H9 (cell line): ENCODE results near the gene EPS8. TPM values are rescaled to one million over a fixed set of nuclear protein-coding genes. Genes with fewer than 3 reads are reported as not detected.

Source experiments
- DNase-seq: peaks from one replicate; pipeline ENCODE4 v3.0.0-alpha.2; 2017
- H2AFZ ChIP-seq: one replicate; pipeline ENCODE4 v1.6.1; 2013; ENCODE audit warnings: mild to moderate bottlenecking, low read length, control low read depth, moderate library complexity
- H2AK5ac ChIP-seq: 2 replicates; pipeline ENCODE4 v1.6.1; 2013; ENCODE audit warnings: low read length, control low read depth, mixed read lengths; ENCODE audit not compliant: insufficient read length
- H2BK120ac ChIP-seq: one replicate; pipeline ENCODE4 v1.6.1; 2013; ENCODE audit warnings: low read depth, mild to moderate bottlenecking, low read length, control low read depth, inconsistent platforms; ENCODE audit not compliant: poor library complexity, severe bottlenecking
- H2BK12ac ChIP-seq: 2 replicates; pipeline ENCODE4 v1.6.1; 2013; ENCODE audit warnings: low read length, control low read depth, mixed read lengths, low read depth; ENCODE audit not compliant: insufficient read length
- H2BK15ac ChIP-seq: 2 replicates; pipeline ENCODE4 v1.6.1; 2013; ENCODE audit warnings: low read depth, low read length, control low read depth
- H2BK20ac ChIP-seq: one replicate; pipeline ENCODE4 v1.6.1; 2013; ENCODE audit warnings: low read depth, mild to moderate bottlenecking, low read length, control low read depth, inconsistent platforms; ENCODE audit not compliant: poor library complexity, severe bottlenecking
- H2BK5ac ChIP-seq: 2 replicates; pipeline ENCODE4 v1.6.1; 2013; ENCODE audit warnings: low read length, control low read depth, mixed read lengths; ENCODE audit not compliant: insufficient read length
- H3K14ac ChIP-seq: 2 replicates; pipeline ENCODE4 v1.6.1; 2013; ENCODE audit warnings: low read length, control low read depth; ENCODE audit not compliant: insufficient read depth
- H3K18ac ChIP-seq: 2 replicates; pipeline ENCODE4 v1.6.1; 2013; ENCODE audit warnings: low read depth, mild to moderate bottlenecking, mixed read lengths, low read length, control low read depth; ENCODE audit not compliant: insufficient read length
- H3K23ac ChIP-seq: 2 replicates; pipeline ENCODE4 v1.6.1; 2013; ENCODE audit warnings: low read length, control low read depth, mixed read lengths, low read depth; ENCODE audit not compliant: insufficient read length
- H3K23me2 ChIP-seq: 2 replicates; pipeline ENCODE4 v1.6.1; 2013; ENCODE audit warnings: low read depth, mild to moderate bottlenecking, mixed read lengths, low read length, control low read depth; ENCODE audit not compliant: insufficient read length, poor library complexity, severe bottlenecking
- H3K27ac ChIP-seq: 2 replicates; pipeline ENCODE4 v1.5.1; 2013; ENCODE audit warnings: low read length, control low read depth, mixed read lengths, low read depth; ENCODE audit not compliant: insufficient read length
- H3K27me3 ChIP-seq: 2 replicates; pipeline ENCODE4 v1.6.1; 2013; ENCODE audit warnings: low read length, control low read depth, inconsistent platforms; ENCODE audit not compliant: insufficient read depth
- H3K4ac ChIP-seq: 2 replicates; pipeline ENCODE4 v1.6.1; 2013; ENCODE audit warnings: low read depth, mild to moderate bottlenecking, control low read depth, inconsistent platforms, low read length, moderate library complexity
- H3K4me1 ChIP-seq: 2 replicates; pipeline ENCODE4 v1.6.1; 2013; ENCODE audit warnings: low read length, control low read depth, inconsistent platforms; ENCODE audit not compliant: insufficient read depth
- H3K4me2 ChIP-seq: 2 replicates; pipeline ENCODE4 v1.6.1; 2013; ENCODE audit warnings: low read length, control low read depth, mixed read lengths; ENCODE audit not compliant: insufficient read length, insufficient read depth
- H3K56ac ChIP-seq: 2 replicates; pipeline ENCODE4 v1.6.1; 2013; ENCODE audit warnings: low read depth, mild to moderate bottlenecking, mixed read lengths, low read length, control low read depth; ENCODE audit not compliant: insufficient read length
- H3K79me1 ChIP-seq: 2 replicates; pipeline ENCODE4 v1.6.1; 2013; ENCODE audit warnings: low read depth, mild to moderate bottlenecking, moderate library complexity, low read length, control low read depth, inconsistent platforms; ENCODE audit not compliant: insufficient read depth, poor library complexity, severe bottlenecking
- H3K79me2 ChIP-seq: 2 replicates; pipeline ENCODE4 v1.6.1; 2013; ENCODE audit warnings: low read length, control low read depth, inconsistent platforms; ENCODE audit not compliant: insufficient read depth
- H3K9ac ChIP-seq: 2 replicates; pipeline ENCODE4 v1.6.1; 2013; ENCODE audit warnings: low read length, control low read depth, mixed read lengths; ENCODE audit not compliant: insufficient read length; ENCODE audit errors: extremely low read depth
- H3K9me3 ChIP-seq: one replicate; pipeline ENCODE4 v1.6.1; 2013; ENCODE audit warnings: low read depth, low read length, inconsistent platforms; ENCODE audit not compliant: control insufficient read depth
- H3T11ph ChIP-seq: one replicate; pipeline ENCODE4 v1.6.1; 2013; ENCODE audit warnings: mild to moderate bottlenecking, low read length, control low read depth, inconsistent platforms
- H4K20me1 ChIP-seq: one replicate; pipeline ENCODE4 v1.6.1; 2013; ENCODE audit not compliant: control insufficient read depth, insufficient read length, insufficient read depth
- H4K5ac ChIP-seq: 2 replicates; pipeline ENCODE4 v1.6.1; 2013; ENCODE audit warnings: low read depth, mild to moderate bottlenecking, mixed read lengths, low read length, control low read depth; ENCODE audit not compliant: insufficient read length
- H4K8ac ChIP-seq: replicated peaks from 2 replicates; pipeline ENCODE4 v1.6.1; 2013; ENCODE audit warnings: low read length, control low read depth, mixed read lengths, low read depth; ENCODE audit not compliant: insufficient read length
- H4K91ac ChIP-seq: 2 replicates; pipeline ENCODE4 v1.6.1; 2013; ENCODE audit warnings: low read depth, mild to moderate bottlenecking, moderate library complexity, mixed read lengths, low read length, control low read depth; ENCODE audit not compliant: insufficient read length
- H3K27ac Mint-ChIP-seq, 3 experiments: 2 replicates in 2 of 3; 3 replicates in 1 of 3; pipeline ENCODE4 v1.8.0; 2020 to 2021; ENCODE audit warnings: mixed read lengths in 3 of 3, mild to moderate bottlenecking in 1 of 3, moderate library complexity in 1 of 3
- H3K27me3 Mint-ChIP-seq: 2 replicates; pipeline ENCODE4 v1.8.0; 2021; ENCODE audit warnings: low read depth, mild to moderate bottlenecking, moderate library complexity, mixed read lengths
- H3K36me3 Mint-ChIP-seq, 3 experiments: 2 replicates in 2 of 3; 3 replicates in 1 of 3; pipeline ENCODE4 v1.8.0; 2020 to 2021; ENCODE audit warnings: low read depth in 3 of 3, mixed read lengths in 3 of 3; ENCODE audit not compliant: insufficient read depth in 1 of 3
- H3K4me1 Mint-ChIP-seq, 2 experiments: 2 replicates each; pipeline ENCODE4 v1.8.0; 2020; ENCODE audit warnings: mixed read lengths in 2 of 2
- H3K4me3 Mint-ChIP-seq, 2 experiments: 2 replicates in 1 of 2; 3 replicates in 1 of 2; pipeline ENCODE4 v1.8.0; 2020 to 2021; ENCODE audit warnings: mild to moderate bottlenecking in 2 of 2, mixed read lengths in 2 of 2, moderate library complexity in 1 of 2
- H3K9me3 Mint-ChIP-seq, 2 experiments: 2 replicates in 1 of 2; 3 replicates in 1 of 2; pipeline ENCODE4 v1.8.0; 2020; ENCODE audit warnings: mild to moderate bottlenecking in 2 of 2, mixed read lengths in 2 of 2, moderate library complexity in 1 of 2
- WGBS: extraction: QIAGEN DNeasy Blood & Tissue Kit; methylation state at CpG from one replicate; pipeline ENCODE4 v1.1.7; 2013; ENCODE audit warnings: missing lambda C conversion rate, low lambda C conversion rate, mixed read lengths; ENCODE audit not compliant: insufficient read length; ENCODE audit errors: extremely low coverage; 5-methylcytosine and 5-hydroxymethylcytosine counted together
- total RNA-seq: library from RNA; stranded (reverse); gene quantifications from 2 replicates; pipeline ENCODE4 v1.2.1, GENCODE V29; 2021
- TF ChIP-seq, protein P1 (sequence below): fragments of 200-600 bp; sonication (generic); conservative IDR thresholded peaks from 3 replicates; pipeline ENCODE4 v1.8.0; 2021; ENCODE audit warnings: antibody characterized with exemption, mild to moderate bottlenecking

EPS8 gene
- total RNA-seq, 1 experiment from 2014 or later = 2.2 TPM

GRCh38 chr12:15819644-15820437 is 30.7 kb upstream of the EPS8 start:
- Histone ChIP-seq H3K4ac (no peak overlapping the region), H3K9ac (no peak overlapping the region), H2BK15ac (no peak overlapping the region), H2BK120ac (no peak overlapping the region), H2BK5ac (no peak overlapping the region), H4K5ac (no peak overlapping the region), H4K8ac (no peak overlapping the region), H2AK5ac (no peak overlapping the region), H3K23me2 (no peaks in the 10 kb centered on the region), H3K79me2 (no peaks in the 10 kb centered on the region), H4K91ac (no peak overlapping the region), H3K4me2 (no peak overlapping the region), H3K79me1 (no peaks in the 10 kb centered on the region), H4K20me1 (no peaks in the 10 kb centered on the region), H3K23ac (no peak overlapping the region), H2BK12ac (no peak overlapping the region), H3T11ph (no peak overlapping the region), H3K27ac (no peak overlapping the region), H3K27me3 (no peaks in the 10 kb centered on the region), H3K18ac (no peak overlapping the region), H3K56ac (no peak overlapping the region), H3K4me1 (no peaks in the 10 kb centered on the region), H2AFZ (no peak overlapping the region), H2BK20ac (no peak overlapping the region), H3K14ac (no peak overlapping the region), H3K9me3 (no peaks in the 10 kb centered on the region)
- TF ChIP-seq, protein P1, sequence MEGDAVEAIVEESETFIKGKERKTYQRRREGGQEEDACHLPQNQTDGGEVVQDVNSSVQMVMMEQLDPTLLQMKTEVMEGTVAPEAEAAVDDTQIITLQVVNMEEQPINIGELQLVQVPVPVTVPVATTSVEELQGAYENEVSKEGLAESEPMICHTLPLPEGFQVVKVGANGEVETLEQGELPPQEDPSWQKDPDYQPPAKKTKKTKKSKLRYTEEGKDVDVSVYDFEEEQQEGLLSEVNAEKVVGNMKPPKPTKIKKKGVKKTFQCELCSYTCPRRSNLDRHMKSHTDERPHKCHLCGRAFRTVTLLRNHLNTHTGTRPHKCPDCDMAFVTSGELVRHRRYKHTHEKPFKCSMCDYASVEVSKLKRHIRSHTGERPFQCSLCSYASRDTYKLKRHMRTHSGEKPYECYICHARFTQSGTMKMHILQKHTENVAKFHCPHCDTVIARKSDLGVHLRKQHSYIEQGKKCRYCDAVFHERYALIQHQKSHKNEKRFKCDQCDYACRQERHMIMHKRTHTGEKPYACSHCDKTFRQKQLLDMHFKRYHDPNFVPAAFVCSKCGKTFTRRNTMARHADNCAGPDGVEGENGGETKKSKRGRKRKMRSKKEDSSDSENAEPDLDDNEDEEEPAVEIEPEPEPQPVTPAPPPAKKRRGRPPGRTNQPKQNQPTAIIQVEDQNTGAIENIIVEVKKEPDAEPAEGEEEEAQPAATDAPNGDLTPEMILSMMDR = no peak
- H3K27me3 Mint-ChIP-seq = no peaks in the 10 kb centered on the region
- no peak overlapping the region for H3K4me3 Mint-ChIP-seq
- H3K9me3 Mint-ChIP-seq = no peaks in the 10 kb centered on the region; a peak in 1 of 5 replicates
- WGBS = no CpG with 5 or more reads among the region's 3 CpGs
- peaks cover 10 to 12% of the 10 kb centered on the region in 2 experiments for H3K4me1 Mint-ChIP-seq
- no peak for DNase-seq
- H3K36me3 Mint-ChIP-seq = no peaks in the 10 kb centered on the region
- no peak overlapping the region for H3K27ac Mint-ChIP-seq
